NT2/D1 (cell line): ENCODE results near the gene BABAM2.
"Not testable (repeated sequence)": the region's sequence is repeated elsewhere in the genome, so short reads cannot be mapped to it uniquely, and the experiment has no call there.

Experiments
- DNase-seq: peaks from one replicate; pipeline ENCODE4 v3.0.0-alpha.2; 2011; ENCODE audit warnings: low read depth, low spot score
- H3K27me3 ChIP-seq: 2 replicates; pipeline ENCODE4 v1.6.0; 2011; ENCODE audit warnings: mild to moderate bottlenecking; ENCODE audit not compliant: insufficient read length, insufficient read depth
- H3K36me3 ChIP-seq: 2 replicates; pipeline ENCODE4 v1.6.1; 2011; ENCODE audit warnings: mild to moderate bottlenecking, low read length, mixed read lengths; ENCODE audit not compliant: insufficient read depth, insufficient read length
- H3K4me1 ChIP-seq: 2 replicates; pipeline ENCODE4 v1.5.1; 2011; ENCODE audit not compliant: insufficient read depth, insufficient read length
- H3K4me3 ChIP-seq: 2 replicates; pipeline ENCODE4 v1.5.1; 2011; ENCODE audit warnings: low read depth; ENCODE audit not compliant: insufficient read length
- H3K9ac ChIP-seq: 2 replicates; pipeline ENCODE4 v1.6.0; 2011; ENCODE audit warnings: low read depth; ENCODE audit not compliant: insufficient read length
- H3K9me3 ChIP-seq: 2 replicates; pipeline ENCODE4 v1.5.1; 2011; ENCODE audit warnings: mild to moderate bottlenecking, low read length; ENCODE audit not compliant: insufficient read depth
- SUZ12 ChIP-seq: IDR thresholded peaks from 2 replicates; pipeline ENCODE4 v1.6.1; 2011; ENCODE audit not compliant: insufficient read length, insufficient read depth; ENCODE audit errors: extremely low read depth
- YY1 ChIP-seq: IDR thresholded peaks from 2 replicates; pipeline ENCODE4 v1.6.1; 2011; ENCODE audit not compliant: insufficient read length, insufficient read depth
- ZNF274 ChIP-seq: IDR thresholded peaks from 2 replicates; pipeline ENCODE4 v1.6.1; 2011; ENCODE audit warnings: mild to moderate bottlenecking, low read depth, low read length

BABAM2 gene

DNA sequence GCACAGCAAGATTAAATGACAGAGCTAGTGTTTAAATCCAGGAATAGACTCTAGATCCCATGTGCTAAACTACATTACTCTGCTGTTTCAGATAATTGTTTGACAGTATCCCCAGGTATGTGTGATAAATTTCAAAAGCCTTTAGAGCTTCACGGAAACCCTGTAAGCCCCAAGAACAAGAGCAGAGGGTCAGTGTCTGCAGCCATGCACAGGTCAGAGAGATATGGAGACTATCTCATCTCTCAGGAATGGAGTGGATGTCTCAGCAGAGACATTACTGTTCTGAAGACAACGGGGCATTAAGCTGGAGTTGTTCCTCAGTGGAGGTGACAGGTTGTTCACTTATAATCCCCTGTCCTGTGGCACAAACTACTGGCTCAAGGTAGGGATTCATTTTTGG lies 363.0 kb downstream of the BABAM2 start:
- no peaks in the 10 kb centered on the region for H3K27me3 ChIP-seq
- H3K9me3 ChIP-seq = no peaks in the 10 kb centered on the region
- H3K4me3 ChIP-seq = no peak overlapping the region
- no peaks in the 10 kb centered on the region for H3K36me3 ChIP-seq
- DNase-seq = no peak
- no peaks in the 10 kb centered on the region for H3K4me1 ChIP-seq
- no peak overlapping the region for H3K9ac ChIP-seq
- TF ChIP-seq ZNF274 (no peak), YY1 (no peak), SUZ12 (no peak)

DNA sequence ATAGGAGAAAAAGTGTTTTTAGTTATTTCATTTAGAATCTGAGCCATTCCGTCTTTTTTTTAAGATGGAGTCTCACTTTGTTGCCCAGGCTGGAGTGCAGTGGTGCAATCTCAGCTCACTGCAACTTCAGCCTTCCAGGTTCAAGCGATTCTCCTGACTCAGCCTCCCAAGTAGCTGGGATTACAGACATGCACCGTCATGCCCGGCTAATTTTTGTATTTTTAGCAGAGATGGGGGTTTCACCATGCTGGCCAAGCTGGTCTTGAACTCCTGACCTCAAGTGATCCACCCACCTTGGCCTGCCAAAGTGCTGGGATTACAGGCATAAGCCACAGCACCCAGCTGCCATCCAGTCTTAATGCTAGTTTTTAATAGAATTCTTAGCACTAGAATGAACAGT lies 364.7 kb downstream of the BABAM2 start:
- H3K9me3 ChIP-seq, H3K4me3 ChIP-seq, H3K36me3 ChIP-seq, DNase-seq, H3K9ac ChIP-seq, H3K27me3 ChIP-seq, H3K4me1 ChIP-seq: not testable (repeated sequence)

DNA sequence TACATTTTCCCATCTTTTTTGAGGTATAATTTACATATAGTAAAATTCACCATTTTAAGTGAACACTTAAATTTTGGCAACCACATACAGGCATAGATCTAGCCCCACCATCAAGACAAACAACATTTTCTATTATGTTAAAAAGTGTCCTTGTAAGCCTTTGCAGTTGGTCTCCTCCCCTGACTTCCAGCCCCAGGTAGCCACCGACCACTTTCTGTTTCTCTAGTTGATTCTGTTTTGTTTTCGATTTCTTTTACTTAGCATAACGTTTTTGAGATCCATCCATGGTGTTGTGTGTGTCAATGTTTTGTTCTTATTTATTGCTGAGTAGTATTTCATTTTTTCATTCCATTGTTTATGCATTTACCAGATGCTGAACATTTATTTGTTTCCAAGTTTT lies 366.7 kb downstream of the BABAM2 start:
- no peak for TF ChIP-seq SUZ12
- no peak for TF ChIP-seq ZNF274
- TF ChIP-seq YY1 = no peak
- no peaks in the 10 kb centered on the region for H3K36me3 ChIP-seq
- H3K4me3 ChIP-seq = no peak overlapping the region
- no peaks in the 10 kb centered on the region for H3K9me3 ChIP-seq
- no peaks in the 10 kb centered on the region for H3K4me1 ChIP-seq
- DNase-seq = no peak
- no peak overlapping the region for H3K9ac ChIP-seq
- H3K27me3 ChIP-seq = no peaks in the 10 kb centered on the region

DNA sequence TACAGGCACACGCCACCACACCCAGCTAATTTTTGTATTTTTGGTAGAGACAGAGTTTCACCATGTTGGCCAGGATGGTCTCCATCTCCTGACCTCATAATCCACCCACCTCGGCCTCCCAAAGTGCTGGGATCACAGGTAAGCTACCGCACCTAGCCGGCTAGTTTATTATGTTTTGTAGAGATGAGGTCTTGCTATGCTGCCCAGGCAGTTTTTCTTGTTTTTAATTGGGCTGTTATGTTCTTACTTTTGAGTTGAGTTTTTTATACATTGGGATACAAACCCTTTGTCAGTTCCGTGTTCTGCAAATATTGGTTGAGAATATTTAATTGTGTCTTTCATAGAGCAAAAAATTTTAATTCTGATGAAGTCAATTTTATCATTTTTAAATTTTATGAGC lies 368.7 kb downstream of the BABAM2 start:
- H3K4me1 ChIP-seq, H3K4me3 ChIP-seq, H3K27me3 ChIP-seq, DNase-seq, H3K9ac ChIP-seq, H3K9me3 ChIP-seq, H3K36me3 ChIP-seq: not testable (repeated sequence)

DNA sequence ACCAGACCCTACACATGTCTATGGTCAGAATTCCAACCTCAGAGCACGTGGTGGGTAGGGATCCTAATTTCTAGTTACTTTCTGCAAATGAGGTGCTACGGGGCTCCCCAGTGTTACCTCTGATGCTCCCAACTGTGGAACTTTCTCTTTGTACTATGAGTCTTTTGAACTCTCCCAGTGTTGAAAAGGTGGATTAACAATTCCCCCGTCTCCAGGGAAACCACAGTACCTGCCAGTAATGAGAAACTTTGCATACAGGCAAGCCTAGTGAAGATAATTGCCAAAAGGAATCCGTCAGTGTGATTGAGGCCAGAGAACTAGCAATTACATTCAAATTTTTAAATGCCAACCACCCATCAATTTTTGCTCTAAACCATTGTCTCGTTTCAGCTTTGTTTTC lies 373.2 kb downstream of the BABAM2 start:
- no peaks in the 10 kb centered on the region for H3K4me1 ChIP-seq
- no peaks in the 10 kb centered on the region for H3K27me3 ChIP-seq
- TF ChIP-seq ZNF274 (no peak), SUZ12 (no peak), YY1 (no peak)
- H3K36me3 ChIP-seq = no peaks in the 10 kb centered on the region
- H3K4me3 ChIP-seq = no peak overlapping the region
- H3K9ac ChIP-seq = no peak overlapping the region
- DNase-seq = no peak
- H3K9me3 ChIP-seq = no peaks in the 10 kb centered on the region

DNA sequence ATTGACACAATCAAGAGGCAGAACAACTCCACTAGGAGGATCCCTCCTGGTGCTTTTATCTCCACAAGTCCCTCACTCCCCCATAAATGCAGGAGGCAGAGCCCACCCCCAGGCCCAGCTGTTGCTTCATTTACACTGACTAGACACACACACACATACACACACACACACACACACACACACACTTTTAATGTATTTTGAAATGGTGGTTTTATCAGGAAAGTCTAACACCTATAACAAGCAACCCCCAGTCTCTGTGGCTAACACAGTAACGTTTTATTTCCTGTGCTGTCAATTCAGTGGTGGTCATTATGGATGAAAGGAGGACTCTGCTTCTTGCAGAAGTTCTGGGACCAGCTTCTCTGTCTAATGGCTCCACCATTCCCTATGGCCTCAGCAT lies 376.8 kb downstream of the BABAM2 start:
- no peak for DNase-seq
- TF ChIP-seq ZNF274 (no peak), YY1 (no peak), SUZ12 (no peak)
- H3K4me3 ChIP-seq = no peak overlapping the region

DNA sequence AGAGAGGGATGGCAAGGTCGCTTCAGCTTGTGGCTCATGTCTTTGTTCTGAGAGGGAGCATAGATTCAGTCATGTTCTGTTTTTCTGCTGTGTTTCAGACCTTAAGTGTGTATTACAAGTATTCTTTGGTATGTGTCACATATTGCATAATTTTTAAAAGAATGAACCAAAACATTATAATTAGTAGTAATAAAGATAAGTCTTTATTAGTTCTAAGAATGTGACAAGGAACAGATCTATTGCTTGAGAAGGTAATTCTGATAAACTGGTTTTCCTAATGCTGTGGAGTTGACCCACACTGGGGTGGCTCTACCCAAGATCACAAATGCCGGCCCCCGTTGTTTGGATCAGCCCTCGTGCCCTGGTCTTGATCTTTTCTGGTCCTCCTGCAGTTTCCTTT lies 377.9 kb downstream of the BABAM2 start:
- H3K4me3 ChIP-seq = no peak overlapping the region
- TF ChIP-seq ZNF274 (no peak), YY1 (no peak), SUZ12 (no peak)
- H3K9ac ChIP-seq = no peak overlapping the region
- DNase-seq = no peak
- H3K36me3 ChIP-seq = no peaks in the 10 kb centered on the region
- no peaks in the 10 kb centered on the region for H3K4me1 ChIP-seq
- H3K27me3 ChIP-seq = no peaks in the 10 kb centered on the region
- H3K9me3 ChIP-seq = no peaks in the 10 kb centered on the region

More for the DNA sequence above, 376.8 kb downstream of the BABAM2 start:
- Histone ChIP-seq H3K4me1 (no peaks in the 10 kb centered on the region), H3K36me3 (no peaks in the 10 kb centered on the region), H3K27me3 (no peaks in the 10 kb centered on the region), H3K9ac (no peak overlapping the region), H3K9me3 (no peaks in the 10 kb centered on the region)

DNA sequence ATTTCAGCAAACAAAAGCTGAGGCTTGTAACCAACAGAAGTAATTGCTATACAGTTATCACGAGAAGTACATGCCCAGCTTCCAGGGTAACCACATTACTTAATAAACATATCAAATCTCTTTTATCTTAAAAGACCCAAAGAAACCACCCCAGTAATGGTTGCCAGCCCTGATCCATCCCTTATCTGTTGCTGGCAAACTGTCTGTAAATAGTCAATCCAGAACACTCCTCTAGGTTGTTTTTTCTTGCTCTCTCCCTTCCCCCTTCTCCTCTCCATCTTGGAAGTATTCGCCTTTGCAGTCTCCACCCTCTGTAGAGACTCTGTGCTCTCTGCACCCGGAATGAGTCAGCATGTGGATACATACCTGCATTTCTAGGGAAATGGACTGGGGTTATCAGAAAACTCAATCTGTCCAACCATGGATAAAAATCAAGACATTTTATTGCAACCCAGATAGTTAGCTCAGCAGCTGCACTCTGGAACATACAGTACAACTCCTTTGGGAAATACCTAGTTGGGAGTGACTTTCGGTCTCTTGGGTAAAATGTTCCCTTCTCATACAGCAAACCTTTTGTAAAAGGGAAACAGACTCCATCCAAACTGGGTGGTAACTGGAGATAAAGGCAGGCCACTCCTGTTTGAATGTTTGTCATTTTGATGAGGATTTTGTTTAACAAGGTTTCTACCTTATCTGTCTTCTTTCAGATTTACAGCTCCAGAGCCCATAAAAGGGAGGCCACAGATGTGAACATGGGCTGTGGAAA lies 378.7 kb downstream of the BABAM2 start:
- H3K9me3 ChIP-seq = no peaks in the 10 kb centered on the region
- no peaks in the 10 kb centered on the region for H3K4me1 ChIP-seq
- no peak overlapping the region for H3K9ac ChIP-seq
- DNase-seq = no peak
- no peaks in the 10 kb centered on the region for H3K36me3 ChIP-seq
- no peak overlapping the region for H3K4me3 ChIP-seq
- TF ChIP-seq SUZ12 = no peak
- TF ChIP-seq YY1 = no peak
- TF ChIP-seq ZNF274 = no peak
- H3K27me3 ChIP-seq = no peaks in the 10 kb centered on the region
